Measurements from ENCODE around the gene JPT2.

- TF ChIP-seq CTCF (IDR thresholded peaks at IDR 0.05; ENCODE audit: borderline replicate concordance, extremely low read depth, low read length, poor library complexity, severe bottlenecking), result no peak
- no peak for TF ChIP-seq EZH2 (IDR thresholded peaks at IDR 0.05; ENCODE audit: borderline replicate concordance, low read depth, low read length, severe bottlenecking)
Observed at GRCh38 chr16:1732071-1732470, 54.0 kb downstream of the JPT2 start.

Measured in DND-41 (cell line).